HepG2 (cell line): ENCODE measurements around the gene NDUFAF8. TPM values are rescaled to one million over a fixed set of nuclear protein-coding genes. Genes with fewer than 3 reads are reported as not detected.

ENCODE experiments used
- AHDC1 ChIP-seq: sonication (generic); formaldehyde crosslinking; IDR thresholded peaks from 2 replicates; pipeline ENCODE4 v1.5.1; 2020; ENCODE audit warnings: mild to moderate bottlenecking, missing genetic modification reagents, borderline replicate concordance
- CTCF ChIP-seq: sonication (generic); formaldehyde crosslinking; IDR thresholded peaks from 2 replicates; pipeline ENCODE4 v1.5.0; 2020; ENCODE audit warnings: mild to moderate bottlenecking, missing genetic modification reagents, moderate library complexity
- HOXD1 ChIP-seq: sonication (generic); formaldehyde crosslinking; IDR thresholded peaks from 2 replicates; pipeline ENCODE4 v1.5.0; 2020; ENCODE audit warnings: missing genetic modification reagents
- KLF12 ChIP-seq: sonication (generic); formaldehyde crosslinking; IDR thresholded peaks from 2 replicates; pipeline ENCODE4 v1.4.0; 2020; ENCODE audit warnings: missing genetic modification reagents, borderline replicate concordance
- LCORL ChIP-seq, 2 experiments: fragments of 450-650 bp in 1 of 2; sonication (generic) in 1 of 2; formaldehyde crosslinking in 1 of 2; IDR thresholded peaks; 2 replicates each; pipeline versions ENCODE4 v1.5.0 to v1.6.1; 2017 to 2020; ENCODE audit warnings: antibody characterized with exemption in 1 of 2, missing genetic modification reagents in 1 of 2
- MAFF ChIP-seq: IDR thresholded peaks from 2 replicates; pipeline ENCODE4 v1.6.1; 2011; ENCODE audit warnings: low read depth, low read length, improper control_type of control experiment
- NFIB ChIP-seq: sonication (generic); formaldehyde crosslinking; IDR thresholded peaks from 2 replicates; pipeline ENCODE4 v1.9.0; 2021; ENCODE audit warnings: missing genetic modification reagents, mild to moderate bottlenecking, borderline replicate concordance
- YY1 ChIP-seq: IDR thresholded peaks from 2 replicates; pipeline ENCODE4 v1.6.1; 2011; ENCODE audit warnings: low read length, low read depth, moderate library complexity, mild to moderate bottlenecking; ENCODE audit not compliant: insufficient read depth, insufficient replicate concordance
- ZFP37 ChIP-seq: sonication (generic); formaldehyde crosslinking; IDR thresholded peaks from 2 replicates; pipeline ENCODE4 v1.4.0; 2020; ENCODE audit warnings: missing genetic modification reagents, borderline replicate concordance
- ZFP82 ChIP-seq: sonication (generic); formaldehyde crosslinking; IDR thresholded peaks from 2 replicates; pipeline ENCODE4 v1.5.1; 2020; ENCODE audit warnings: mild to moderate bottlenecking, missing genetic modification reagents, borderline replicate concordance
- ZHX2 ChIP-seq, 2 experiments: sonication (generic) in 1 of 2; formaldehyde crosslinking in 1 of 2; IDR thresholded peaks; 2 replicates each; pipeline versions ENCODE4 v1.6.1 to v1.9.0; 2014 to 2022; ENCODE audit warnings: antibody characterized with exemption in 1 of 2, borderline replicate concordance in 1 of 2, inconsistent platforms in 1 of 2, low read depth in 1 of 2, missing genetic modification reagents in 1 of 2
- ZNF253 ChIP-seq: sonication (generic); formaldehyde crosslinking; IDR thresholded peaks from 2 replicates; pipeline ENCODE4 v1.8.0; 2022; ENCODE audit warnings: mild to moderate bottlenecking, missing genetic modification reagents, borderline replicate concordance
- ZNF883 ChIP-seq: sonication (generic); formaldehyde crosslinking; IDR thresholded peaks from 2 replicates; pipeline ENCODE4 v1.5.1; 2020; ENCODE audit warnings: mild to moderate bottlenecking, missing genetic modification reagents; ENCODE audit errors: not compliant biosample characterization
- polyA plus RNA-seq, 8 experiments: library from polyadenylated mRNA; depleted of rRNA in 3 of 8; stranded (reverse) in 7 of 8; unstranded in 1 of 8; fragments of >200 nt; fragmentation: Illumina TruSeq in 4 of 8; extraction: Trizol in 4 of 8; gene quantifications; 2 replicates each; pipeline versions ENCODE4 v1.2.1 to v1.2.3, GENCODE V29; 2011 to 2016; ENCODE audit warnings: low read depth in 4 of 8, missing spikeins in 1 of 8, mixed read lengths in 1 of 8; ENCODE audit not compliant: insufficient read depth in 1 of 8
- total RNA-seq, 5 experiments: library from RNA; depleted of rRNA; stranded (reverse); fragments of >200 nt; fragmentation: Illumina TruSeq; extraction: Trizol; gene quantifications; 2 replicates each; pipeline ENCODE4 v1.2.3, GENCODE V29; 2016; ENCODE audit warnings: low read depth in 1 of 5

Gene NDUFAF8
- total and polyA plus RNA-seq, 2 of the 13 experiments (the other 11 are each of a cell fraction or from before 2014, with no cell fraction given): 75.6 to 233 TPM

GRCh38 chr17:81244358-81245023 lies 5.4 kb downstream of the NDUFAF8 start (continued):
- TF ChIP-seq CTCF (CRISPR knock-in tag) (no peak; the same call in 1 of the 2 replicates), ZHX2 (IDR thresholded peaks at IDR 0.05; ENCODE audit: low read depth) (0 out of 2 replicates have a peak, but pooled peaks have one; percentile 17), ZHX2 (CRISPR knock-in tag; IDR thresholded peaks at IDR 0.05; ENCODE audit: borderline replicate concordance) (0 out of 2 replicates have a peak, but pooled peaks have one; percentile 10), YY1 (peak; percentile 16), ZFP37 (CRISPR knock-in tag) (no peak), LCORL (IDR thresholded peaks at IDR 0.05) (no peak), LCORL (CRISPR knock-in tag; IDR thresholded peaks at IDR 0.05) (0 out of 2 replicates have a peak, but pooled peaks have one; percentile 34), ZFP82 (CRISPR knock-in tag) (0 out of 2 replicates have a peak, but pooled peaks have one; percentile 26), ZNF883 (CRISPR knock-in tag) (peak; percentile 11), ZNF253 (CRISPR knock-in tag) (0 out of 2 replicates have a peak, but pooled peaks have one; percentile 9), MAFF (no peak), AHDC1 (CRISPR knock-in tag) (0 out of 2 replicates have a peak, but pooled peaks have one; percentile 20), KLF12 (CRISPR knock-in tag) (0 out of 2 replicates have a peak, but pooled peaks have one; percentile 21), NFIB (CRISPR knock-in tag) (no peak), HOXD1 (CRISPR knock-in tag) (no peak)
